GM12873 (cell line): ENCODE results near the gene PLPPR5.

Experiments used
- TF ChIP-seq, protein P1 (sequence below): IDR thresholded peaks from 2 replicates; pipeline ENCODE4 v1.5.1; 2012; ENCODE audit warnings: low read depth, mild to moderate bottlenecking, moderate library complexity, low read length, control low read depth; ENCODE audit not compliant: insufficient read depth; ENCODE audit errors: missing control alignments

PLPPR5 gene

DNA sequence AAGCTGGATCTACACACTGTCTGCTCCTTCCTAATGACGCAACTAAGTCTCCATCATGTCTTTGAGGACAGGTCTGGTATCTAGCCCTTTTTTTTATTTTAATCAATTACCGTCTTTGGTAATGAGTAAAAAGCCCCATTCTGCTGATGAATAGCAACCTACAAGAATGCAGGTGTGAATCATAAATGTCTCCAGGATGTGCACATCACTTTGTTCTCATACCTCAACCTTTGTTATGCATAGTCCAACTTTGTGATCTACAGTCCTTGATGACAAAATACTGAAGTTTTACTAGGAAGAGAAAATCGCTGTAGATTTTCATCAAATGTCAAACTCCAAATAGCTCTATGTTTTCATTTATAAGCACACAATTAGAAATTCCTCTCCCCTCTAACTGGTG is 39.3 kb downstream of the PLPPR5 start:
- TF ChIP-seq, protein P1, sequence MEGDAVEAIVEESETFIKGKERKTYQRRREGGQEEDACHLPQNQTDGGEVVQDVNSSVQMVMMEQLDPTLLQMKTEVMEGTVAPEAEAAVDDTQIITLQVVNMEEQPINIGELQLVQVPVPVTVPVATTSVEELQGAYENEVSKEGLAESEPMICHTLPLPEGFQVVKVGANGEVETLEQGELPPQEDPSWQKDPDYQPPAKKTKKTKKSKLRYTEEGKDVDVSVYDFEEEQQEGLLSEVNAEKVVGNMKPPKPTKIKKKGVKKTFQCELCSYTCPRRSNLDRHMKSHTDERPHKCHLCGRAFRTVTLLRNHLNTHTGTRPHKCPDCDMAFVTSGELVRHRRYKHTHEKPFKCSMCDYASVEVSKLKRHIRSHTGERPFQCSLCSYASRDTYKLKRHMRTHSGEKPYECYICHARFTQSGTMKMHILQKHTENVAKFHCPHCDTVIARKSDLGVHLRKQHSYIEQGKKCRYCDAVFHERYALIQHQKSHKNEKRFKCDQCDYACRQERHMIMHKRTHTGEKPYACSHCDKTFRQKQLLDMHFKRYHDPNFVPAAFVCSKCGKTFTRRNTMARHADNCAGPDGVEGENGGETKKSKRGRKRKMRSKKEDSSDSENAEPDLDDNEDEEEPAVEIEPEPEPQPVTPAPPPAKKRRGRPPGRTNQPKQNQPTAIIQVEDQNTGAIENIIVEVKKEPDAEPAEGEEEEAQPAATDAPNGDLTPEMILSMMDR, result no peak

DNA sequence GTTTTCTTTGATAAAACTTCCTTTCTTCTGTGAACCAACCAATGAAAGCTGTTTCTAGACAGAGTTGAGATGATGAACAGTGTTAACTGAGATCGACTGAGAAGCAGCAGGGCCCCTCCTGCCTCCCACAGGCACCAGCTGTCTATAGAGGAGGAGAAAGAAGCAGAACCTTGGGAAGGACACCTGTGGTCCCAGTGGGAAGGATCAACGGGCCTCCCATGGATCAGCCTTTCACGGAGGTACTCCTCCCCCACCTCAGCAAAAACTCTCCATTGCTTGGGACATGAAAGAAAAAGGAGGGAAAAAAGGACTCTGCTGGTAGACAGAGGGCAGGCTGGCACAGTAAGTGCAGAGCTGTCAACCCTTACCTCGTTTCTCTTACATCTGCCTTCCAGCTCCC is 40.5 kb downstream of the PLPPR5 start:
- TF ChIP-seq, protein P1, result no peak

DNA sequence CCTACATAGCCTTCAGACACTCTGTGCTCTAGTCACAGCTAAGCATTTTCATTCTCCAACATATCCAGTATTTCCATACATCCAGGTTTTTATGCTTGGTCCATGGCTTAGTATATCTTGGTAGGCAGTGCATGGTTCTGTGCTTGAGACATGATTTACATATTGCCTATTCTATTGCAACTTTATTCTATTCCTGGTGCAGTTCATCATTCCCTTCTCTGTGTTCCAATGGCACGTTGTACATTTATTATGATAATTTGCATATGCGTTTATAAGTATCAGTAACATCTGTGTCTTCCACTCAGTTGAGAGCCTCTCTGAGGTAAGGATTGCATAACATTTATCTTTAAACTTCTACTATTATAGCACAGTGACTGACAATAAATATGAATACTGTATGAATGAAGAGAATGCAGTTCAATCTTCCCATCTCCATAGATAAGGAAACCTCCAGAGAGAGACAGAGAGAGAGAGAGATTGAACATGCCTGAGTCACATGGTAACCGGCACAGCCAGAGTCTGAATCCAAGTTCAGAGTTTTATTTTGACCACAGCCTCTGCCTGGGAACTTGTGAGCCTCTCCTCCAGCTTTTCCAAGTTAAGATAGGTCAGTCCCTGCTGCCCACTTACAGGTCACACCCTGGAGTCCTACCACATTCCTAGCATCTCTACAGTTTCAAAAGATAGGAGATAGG is 41.5 kb downstream of the PLPPR5 start:
- TF ChIP-seq, protein P1, result no peak

DNA sequence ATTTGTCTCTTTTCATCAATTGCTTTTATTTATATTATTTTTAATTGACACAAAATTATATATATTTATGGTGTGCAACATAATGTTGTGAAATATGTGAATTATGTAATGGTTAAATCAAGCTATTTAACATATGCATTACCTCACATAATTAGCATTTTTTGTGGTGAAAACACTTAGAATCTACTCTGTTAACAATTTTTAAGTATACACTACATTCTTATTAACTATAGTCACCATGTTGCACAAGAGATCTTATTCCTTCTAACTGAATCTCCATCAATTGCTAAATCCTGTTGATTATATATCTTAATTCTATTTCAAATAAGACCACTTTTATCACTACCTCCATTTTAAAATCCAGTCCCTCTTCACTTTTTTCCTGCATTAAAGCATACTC is 42.5 kb downstream of the PLPPR5 start:
- TF ChIP-seq, protein P1, result no peak

DNA sequence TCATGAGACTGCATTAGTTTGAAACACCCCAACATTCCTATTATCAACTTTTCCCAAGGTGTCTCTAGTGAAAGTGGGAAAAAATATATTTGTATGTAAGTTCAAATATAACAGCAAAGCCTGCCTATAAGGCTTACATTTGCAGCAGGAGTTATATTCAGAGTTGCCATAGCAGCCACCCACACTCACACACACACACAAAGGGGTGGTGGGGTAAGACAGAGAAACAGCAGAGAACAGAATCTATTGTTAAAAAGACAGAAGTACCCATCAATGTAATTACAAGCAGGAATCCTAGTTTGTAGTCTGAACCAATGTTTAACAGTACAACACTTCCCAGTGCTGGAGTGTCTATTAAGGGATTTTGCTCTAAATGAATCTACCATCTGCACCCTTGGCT is 55.0 kb downstream of the PLPPR5 start:
- TF ChIP-seq, protein P1, result no peak

DNA sequence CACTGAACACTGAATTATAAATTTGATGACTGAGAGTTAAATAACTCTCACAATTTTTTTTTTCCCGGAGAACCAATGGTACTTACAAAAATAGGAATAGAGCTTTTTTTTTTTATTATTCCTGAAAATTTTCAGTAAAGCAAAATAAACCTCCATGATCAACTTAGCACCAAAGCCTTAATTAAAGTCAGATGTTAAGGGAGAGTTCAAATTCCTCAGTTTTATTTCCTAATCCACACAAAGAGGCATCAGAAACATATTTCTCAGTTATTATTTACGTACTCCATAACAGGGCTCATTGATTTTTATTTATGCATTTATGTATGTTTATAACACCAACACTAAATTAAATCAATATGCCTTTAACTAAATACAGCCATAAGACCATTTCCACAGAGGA is 55.5 kb downstream of the PLPPR5 start:
- TF ChIP-seq, protein P1, result no peak

DNA sequence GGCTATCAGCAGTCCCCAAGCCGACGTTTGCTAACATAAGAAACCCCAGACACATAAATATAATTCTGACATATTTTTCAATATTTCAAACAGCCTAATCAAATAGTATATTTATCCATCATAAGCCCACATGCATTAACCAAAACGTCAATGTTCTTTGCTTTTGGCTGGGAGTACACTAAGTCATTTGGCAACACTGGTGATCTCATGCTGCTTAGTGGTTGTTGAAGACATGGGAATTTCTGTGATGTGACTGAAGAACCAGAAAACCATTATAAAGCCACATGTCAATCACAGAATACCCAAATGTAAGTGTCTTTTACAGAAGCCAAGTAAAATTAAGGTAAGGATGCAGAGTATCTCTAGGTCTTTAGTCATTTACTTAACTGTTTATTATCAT is 57.6 kb downstream of the PLPPR5 start:
- TF ChIP-seq, protein P1, result no peak
